GM19438 (cell line): ENCODE measurements around the gene ETNK1.
"Not testable (repeated sequence)": the region's sequence is repeated elsewhere in the genome, so short reads cannot be mapped to it uniquely, and the experiment has no call there.

Source experiments
- ATAC-seq: cut with Tn5 transposase; IDR thresholded peaks from one replicate; pipeline ENCODE4 v1.9.1; 2021; ENCODE audit warnings: low read depth; ENCODE audit not compliant: unreplicated experiment

ETNK1 gene, protein sequence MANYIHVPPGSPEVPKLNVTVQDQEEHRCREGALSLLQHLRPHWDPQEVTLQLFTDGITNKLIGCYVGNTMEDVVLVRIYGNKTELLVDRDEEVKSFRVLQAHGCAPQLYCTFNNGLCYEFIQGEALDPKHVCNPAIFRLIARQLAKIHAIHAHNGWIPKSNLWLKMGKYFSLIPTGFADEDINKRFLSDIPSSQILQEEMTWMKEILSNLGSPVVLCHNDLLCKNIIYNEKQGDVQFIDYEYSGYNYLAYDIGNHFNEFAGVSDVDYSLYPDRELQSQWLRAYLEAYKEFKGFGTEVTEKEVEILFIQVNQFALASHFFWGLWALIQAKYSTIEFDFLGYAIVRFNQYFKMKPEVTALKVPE

DNA sequence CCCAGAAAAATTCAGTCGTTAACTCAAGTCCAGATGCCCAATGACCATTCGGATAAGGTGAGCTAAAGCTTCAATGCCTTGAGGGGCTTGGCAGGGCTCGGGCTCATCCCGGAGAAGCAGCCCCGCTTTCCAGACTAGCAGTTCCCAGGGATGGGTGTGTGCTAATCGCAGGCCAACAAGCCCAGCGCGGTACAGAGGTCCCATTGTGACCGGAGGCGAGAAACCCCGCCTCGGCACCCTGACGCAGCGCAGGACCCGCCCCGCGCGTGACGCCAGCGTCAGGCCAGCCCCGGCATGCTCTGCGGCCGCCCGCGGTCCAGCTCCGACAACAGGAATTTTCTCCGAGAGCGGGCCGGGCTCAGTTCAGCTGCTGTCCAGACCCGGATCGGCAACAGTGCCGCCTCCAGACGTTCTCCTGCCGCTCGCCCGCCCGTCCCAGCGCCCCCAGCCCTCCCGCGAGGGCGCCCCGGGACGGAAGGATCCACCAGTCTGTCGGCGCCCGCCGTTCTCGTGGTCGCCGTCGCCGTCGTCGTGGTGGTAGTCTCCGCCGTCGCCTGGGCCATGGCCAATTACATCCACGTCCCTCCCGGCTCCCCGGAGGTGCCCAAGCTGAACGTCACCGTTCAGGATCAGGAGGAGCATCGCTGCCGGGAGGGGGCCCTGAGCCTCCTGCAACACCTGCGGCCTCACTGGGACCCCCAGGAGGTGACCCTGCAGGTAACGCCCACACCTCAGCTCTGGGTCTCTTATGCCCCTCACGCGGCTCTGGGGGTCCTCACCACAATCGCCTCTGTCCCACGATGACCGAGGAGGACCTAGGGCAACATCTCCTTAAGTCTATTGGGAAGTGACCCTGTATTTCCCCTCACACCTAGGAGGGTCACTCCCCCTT is at the start of gene ETNK1:
Gene ETNK1 (plus strand): TSS at position 302 of the 892 bp plus-strand sequence. CDS start 260 bp downstream, at position 562.
- ATAC-seq = peak; percentile 94

DNA sequence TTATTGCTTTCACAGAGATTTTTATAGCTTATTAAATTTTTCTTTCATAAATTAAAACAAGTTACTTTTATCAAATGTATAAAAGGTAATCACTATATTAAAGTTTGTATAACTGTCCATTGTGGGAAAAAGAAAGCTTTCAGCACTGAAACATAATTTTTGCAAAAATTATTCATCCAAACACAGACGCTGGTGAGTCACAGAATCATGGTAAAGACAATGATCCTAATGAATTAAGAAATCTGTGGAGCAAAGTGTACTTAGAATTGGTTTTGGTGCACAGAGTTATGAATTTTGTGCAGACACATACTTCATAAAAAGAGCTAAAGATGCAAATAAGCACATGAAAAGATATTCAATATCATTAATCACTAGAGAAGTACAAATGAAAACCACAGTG is 48.9 kb upstream of the ETNK1 start:
- ATAC-seq = no peak

DNA sequence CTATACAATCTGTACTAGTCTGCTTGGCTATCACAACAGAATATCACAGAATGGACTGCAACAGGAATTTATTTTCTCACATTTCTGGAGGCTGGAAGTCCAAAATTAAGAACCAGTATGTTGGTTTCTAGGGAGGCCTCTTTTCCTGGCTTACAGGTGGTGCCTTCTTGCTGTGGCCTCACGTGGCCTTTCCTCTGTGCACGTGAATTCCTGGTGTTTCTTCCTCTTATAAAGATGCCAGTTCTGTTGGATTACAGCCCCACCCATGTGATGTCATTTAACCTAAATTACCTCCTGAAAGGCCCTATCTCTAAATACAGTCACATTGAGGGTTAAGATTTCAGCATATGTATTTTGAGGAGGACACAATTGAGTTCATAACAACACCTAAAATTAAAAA is 48.5 kb upstream of the ETNK1 start:
- no peak for ATAC-seq

DNA sequence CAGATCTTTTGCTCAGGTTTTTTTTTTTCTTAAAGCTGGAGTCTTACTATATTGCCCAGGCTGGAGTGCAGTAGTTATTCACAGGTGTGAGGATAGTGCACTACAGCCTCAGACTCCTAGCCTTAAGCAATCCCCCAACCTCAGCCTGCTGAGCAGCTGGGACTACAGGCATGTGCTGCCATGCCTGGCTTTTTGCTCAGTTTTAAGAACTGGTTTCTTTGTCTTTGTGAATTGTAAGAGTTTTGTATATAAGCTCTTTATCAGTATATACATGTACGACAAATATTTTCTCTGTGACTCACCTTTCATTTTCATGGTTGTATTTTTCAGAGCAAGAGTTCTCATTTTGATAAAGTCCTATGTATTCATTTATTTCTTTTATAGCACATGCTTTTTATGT is 47.3 kb upstream of the ETNK1 start:
- no peak for ATAC-seq

DNA sequence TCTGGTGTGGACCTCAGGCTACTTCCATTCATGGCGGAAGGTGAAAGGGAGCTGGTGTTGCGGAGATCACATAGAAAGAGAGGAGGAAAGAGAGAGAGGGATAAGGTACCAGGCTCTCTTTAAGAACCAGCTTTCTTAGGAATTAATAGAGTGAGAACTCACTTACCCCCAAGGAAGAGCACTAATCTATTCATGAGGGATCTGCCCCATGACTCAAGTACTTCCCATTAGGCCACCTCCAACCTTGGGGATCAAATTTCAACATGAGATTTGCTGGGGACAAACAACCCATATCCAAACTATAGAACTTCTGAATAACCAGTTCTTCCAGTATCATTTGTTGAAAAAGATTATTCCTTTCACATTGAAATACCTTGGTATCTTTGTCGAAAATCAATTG is 46.6 kb upstream of the ETNK1 start:
- no peak for ATAC-seq

DNA sequence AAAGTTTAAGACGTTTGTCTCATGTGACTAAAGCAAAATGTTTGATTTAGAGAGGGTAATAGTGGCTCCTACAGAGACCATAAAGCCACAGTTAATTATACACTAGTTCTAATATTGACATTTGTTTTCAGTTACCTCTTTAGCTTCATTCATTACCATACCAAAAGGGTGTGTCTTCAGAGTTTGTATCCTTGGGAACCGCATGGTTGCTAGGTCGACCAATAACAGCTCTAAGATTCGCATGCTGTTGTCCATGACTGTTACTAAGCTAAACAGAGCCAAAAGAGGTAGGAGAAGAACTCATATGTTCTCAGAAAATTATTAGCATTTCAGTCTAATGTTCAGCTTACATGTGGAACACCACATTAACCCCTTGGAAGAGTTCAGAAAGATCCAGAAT is 36.2 kb upstream of the ETNK1 start:
- ATAC-seq = no peak

DNA sequence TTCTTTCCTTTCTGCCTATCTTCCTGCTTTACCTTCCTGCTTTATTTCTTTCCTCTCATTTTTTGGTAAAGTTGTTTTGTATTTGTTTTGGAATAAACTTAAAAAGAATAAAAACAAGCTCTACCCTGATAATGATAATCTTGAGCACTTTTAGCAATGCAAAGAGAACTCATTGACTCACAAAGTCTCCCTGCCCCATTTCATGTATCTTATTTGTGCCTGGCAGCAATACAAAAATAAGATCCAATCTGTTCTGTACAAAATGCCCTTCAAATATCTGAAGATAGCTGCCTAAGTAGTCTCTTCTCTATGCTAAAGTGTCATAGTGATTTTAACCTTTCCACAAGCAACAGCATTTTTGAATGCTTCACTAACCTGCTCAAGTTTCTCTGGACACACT is 31.1 kb upstream of the ETNK1 start:
- no peak for ATAC-seq

DNA sequence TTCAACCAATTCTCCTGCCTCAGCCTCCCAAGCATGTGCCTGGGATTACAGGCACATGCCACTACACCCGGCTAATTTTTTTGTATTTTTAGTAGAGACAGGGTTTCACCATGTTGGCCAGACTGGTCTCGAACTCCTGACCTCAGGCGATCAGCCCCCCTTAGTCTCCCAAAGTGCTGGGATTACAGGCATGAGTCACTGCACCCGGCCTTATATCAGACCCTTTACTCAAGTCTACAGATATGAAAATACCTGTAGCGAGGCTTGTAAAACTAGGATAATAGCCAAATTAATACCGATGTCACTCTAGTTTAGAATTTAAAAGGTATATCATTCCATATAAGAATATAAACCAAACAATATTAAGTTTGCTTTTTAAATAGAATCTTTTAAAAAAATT is 27.4 kb upstream of the ETNK1 start:
- not testable (repeated sequence) for ATAC-seq

DNA sequence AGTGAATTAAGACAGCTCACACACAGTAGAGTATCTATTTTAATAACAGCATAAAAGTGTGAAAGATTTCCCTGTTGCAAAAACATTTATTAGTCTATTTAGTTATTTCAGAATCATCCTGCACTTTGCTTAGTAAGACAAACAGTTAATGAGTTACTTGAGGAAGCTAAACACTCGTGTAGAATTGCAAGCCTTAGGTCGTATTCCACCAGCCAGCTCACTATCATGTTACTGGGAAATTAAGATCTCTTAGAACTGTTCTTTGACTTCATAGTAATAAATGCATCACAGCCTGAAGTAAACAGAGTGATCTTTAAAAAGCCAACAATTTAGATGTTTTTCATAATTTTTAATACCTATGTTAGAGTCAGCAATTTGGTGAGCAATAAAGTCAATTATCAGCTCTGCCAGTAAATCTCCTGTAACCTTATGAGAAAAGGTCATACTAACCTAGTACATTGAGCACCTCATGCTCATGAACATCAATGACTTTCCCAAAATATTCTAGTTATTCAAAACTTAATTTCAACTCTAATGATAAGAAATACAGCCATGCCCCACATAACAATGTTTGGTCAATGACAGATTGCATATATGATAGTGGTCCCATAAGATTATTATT is 26.7 kb upstream of the ETNK1 start:
- no peak for ATAC-seq

DNA sequence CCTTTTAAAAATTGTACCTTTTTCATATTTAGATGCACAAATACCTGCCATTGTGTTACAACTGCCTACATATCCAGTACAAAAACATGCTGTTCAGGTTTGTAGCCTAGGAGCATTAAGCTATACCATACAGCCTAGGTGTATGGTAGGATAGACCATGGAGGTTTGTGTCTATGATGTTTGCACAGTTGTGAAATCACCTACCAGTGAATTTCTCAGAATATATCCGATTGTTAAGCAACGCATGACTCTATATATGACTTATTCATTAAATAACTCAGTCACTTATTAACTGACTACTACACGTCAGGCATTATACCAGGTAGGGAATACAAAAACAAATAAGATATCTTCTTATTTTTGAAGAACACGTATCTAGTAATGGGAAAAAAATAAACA is 26.2 kb upstream of the ETNK1 start:
- no peak for ATAC-seq

DNA sequence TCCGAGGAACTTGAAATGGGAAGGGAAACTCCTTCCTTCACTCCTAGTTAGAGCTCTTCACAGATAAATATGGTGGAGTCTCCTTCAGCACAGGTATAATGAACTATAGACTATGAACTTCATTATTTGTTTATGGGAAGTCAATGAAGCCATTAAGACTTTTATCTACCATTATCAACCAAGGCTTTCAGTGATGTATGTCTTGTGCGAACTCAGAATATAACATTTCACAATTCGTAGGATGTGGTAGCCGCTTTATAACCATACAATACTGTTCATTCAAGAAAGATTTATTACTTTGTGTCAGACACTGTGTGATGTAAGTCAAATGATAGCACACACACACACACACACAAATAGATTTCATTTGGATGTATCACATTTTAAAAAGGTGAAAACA is 24.8 kb upstream of the ETNK1 start:
- no peak for ATAC-seq

DNA sequence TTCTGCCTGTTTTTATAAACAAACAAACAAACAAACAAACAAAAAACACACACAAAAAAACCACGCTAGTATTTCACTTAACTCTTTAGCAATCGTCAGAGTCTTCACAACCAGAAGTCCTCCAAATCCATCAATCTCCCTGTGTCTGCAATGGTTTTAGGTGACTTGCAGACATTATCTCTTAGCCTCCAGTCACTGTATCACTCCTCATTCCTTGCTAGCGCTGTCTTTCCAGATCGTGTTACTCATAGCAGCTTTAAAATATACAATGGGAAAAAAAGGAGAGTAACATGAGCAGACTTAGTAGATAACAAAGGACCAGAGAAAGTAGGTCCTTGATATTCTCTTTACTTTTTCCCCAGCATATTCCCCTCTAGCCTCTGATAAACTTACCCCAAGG is 15.5 kb upstream of the ETNK1 start:
- no peak for ATAC-seq

DNA sequence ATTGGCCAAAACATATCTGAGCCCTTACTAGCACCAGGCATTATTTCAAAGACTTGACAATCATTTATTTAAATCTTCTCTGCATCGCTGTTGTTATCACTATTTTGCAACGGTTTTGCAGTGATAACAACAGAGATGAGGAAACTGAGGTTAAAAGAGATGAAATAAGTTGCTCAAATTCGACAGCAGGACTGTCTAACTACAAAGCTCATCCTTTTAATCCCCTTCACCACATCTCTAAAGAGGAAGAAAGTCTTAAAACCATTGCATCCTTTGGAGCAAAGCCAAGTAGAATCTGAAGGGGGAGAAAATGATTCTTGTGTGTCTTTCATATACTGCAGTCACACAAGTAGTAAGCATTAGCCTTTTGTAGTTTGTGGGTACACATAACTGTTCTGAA is 14.8 kb upstream of the ETNK1 start:
- ATAC-seq = no peak

DNA sequence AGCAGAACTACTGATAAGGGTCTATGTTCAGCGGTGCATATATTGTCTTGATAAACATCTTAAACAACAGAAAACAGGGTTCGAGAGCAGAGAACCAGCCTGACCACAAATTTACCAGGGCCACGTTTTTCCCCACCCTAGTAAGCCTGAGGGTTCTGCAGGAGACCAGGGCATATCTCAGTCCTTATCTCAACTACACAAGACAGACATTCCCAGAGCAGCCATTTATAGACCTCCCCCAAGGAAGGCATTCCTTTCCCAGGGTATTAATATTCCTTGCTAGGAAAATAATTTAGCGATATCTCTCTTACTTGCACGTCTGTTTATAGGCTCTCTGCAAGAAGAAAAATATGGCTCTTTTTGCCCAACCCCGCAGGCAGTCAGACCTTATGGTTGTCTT is 12.1 kb upstream of the ETNK1 start:
- ATAC-seq = not testable (repeated sequence)

DNA sequence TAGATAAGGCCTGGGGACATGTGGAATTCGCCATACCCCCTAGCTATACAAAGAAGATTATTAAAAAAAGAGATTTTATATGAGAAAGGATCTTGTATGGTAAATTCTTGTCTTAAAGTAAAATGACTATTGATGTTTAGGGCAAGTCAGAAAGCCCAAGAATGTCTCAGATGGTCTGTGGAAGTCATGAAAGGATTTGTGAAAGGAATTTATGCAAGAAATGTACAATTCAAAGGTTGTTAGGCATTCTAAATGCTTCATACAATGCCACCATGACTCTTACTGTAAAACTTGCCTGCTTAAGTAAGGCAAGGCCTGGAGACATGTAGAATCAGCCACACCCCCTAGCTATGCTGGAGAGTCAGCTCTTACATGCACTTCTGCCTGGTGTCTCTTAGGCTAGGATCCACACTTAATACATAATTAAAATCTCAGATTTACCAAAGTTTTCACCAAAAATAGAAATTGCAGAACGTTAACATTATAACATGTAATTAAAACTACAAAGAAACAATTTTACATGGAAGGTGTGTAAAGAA is 8.9 kb upstream of the ETNK1 start:
- ATAC-seq = no peak

DNA sequence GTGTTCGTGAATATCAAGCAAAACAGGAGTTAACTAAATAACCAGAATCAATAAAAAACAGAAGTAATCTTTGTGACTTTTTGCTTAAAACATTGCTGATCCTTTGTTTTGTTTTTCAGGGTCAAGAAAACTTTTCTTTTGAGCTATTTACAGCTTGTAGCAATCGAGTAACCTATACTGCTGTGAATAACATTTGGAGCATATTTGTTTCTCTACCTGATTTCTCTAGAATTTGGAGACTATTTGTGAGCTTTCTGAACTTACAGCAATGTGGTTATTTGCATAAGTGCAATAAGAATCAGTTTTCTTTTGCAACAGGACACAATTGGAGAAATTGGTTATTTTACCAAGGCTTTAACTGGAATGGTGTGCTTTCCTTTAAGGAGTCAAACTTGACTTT is 7.3 kb upstream of the ETNK1 start:
- ATAC-seq = no peak

DNA sequence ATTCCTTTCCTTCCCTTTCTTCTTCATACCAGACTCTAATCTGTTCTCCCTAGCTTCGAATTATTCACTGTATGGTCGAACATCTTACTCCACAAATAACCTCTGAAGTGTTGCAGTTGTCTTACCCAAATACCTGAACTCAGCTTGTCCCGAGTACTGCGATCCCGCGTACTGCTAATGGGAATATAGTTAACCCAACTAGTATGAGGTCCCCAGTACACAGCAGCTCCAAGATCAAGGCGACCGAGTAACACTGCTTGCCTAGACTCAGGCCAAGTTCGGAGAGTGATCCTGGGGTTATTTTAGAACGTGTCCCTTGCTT is 462 bp upstream of the ETNK1 start:
- ATAC-seq = peak; percentile 2

DNA sequence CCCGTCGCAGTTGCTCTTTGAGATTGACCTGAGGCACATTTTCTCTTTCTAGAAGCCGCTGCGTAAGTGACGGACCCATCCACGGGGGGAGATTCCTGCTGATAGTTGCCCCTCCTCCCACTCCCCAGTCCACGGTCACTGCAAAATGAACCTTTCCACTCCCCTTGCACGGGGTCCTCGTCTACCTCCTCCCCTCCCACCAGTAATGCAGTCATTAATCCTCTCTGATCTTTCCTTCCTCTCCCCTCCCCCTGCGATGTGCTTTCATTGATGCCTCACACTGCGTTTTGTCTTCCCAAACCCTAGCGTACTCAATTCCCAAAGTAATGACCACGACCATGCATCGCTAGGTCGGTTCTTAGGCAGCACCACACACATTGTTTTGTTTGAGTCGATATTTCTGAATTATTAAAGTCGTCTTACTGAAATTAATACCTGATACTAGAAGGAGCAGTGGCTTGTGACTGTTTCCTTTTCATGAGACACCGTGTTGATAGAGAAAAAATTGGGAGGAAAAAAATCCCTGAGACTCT is 857 bp downstream of the ETNK1 start:
- peak; percentile 37 for ATAC-seq

DNA sequence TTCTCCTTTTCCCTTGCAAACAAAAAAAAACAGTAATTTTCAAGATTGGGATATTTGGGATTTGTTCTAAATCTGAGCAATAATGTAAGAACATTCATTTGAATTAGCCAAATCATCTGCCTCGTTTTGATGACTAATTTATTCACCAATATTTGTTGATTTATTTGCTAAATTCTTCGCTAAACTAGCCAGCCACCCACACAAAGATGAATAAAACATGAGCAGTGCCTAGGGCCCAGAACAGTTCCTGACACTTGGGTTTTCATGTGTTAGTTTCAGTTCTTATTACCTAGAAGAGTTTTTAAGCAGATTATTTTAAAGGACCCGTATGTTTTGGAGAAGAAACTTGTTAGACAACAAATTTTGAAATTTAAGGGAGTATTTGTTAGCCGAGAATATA is 1.4 kb downstream of the ETNK1 start:
- no peak for ATAC-seq

DNA sequence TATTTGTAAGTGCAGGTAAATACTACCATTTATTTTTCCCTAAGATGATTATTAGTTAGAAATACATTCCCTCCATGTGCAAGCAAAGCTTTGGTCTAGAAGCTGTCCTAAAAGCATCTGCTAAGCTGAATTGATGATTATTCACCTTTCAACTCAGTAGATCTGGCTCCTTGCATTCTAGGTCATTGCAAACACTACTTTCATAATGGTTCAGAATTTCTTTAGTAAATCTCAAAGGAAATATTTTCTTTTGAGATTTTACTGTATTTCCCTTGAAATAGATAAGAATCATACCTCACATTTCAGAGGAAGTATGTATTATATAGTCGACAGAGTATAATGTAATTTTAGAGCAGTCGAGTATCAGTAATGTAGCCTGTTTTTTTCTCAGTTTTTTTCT is 2.4 kb downstream of the ETNK1 start:
- ATAC-seq = no peak

DNA sequence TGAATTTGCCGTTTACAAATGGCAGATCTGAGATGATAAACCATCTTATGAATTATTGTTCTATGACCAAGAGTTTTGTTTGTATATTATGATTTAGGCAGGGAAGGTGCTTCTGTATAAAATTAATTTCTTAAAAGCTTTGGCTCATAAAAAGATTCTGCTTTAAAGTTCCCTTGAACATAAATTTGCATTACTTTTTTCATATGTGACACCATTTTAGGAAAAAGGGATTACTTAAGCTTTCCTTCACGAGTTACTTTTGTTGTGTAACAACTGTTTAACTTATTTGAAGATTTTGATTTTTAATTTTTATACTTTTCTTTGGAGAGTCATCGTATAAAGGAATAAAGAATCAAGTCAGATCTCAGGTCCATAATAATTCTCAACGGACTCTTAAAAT is 3.3 kb downstream of the ETNK1 start:
- no peak for ATAC-seq
